SU-DHL-6 (cell line): ENCODE data around the gene ZCCHC7.

Source experiments
- CTCF ChIP-seq: fragments of 200-600 bp; sonication (generic); IDR thresholded peaks from one replicate; pipeline ENCODE4 v1.5.1; 2017; ENCODE audit warnings: antibody characterized with exemption, mild to moderate bottlenecking, low read length, moderate library complexity; ENCODE audit not compliant: insufficient read depth, poor library complexity, severe bottlenecking
- EZH2phosphoT487 ChIP-seq: fragments of 200-600 bp; sonication (generic), shearing (Covaris generic); conservative IDR thresholded peaks from 2 replicates; pipeline ENCODE4 v1.6.1; 2018; ENCODE audit warnings: mild to moderate bottlenecking, antibody characterized with exemption, low read length, moderate library complexity, mixed read lengths

DNA sequence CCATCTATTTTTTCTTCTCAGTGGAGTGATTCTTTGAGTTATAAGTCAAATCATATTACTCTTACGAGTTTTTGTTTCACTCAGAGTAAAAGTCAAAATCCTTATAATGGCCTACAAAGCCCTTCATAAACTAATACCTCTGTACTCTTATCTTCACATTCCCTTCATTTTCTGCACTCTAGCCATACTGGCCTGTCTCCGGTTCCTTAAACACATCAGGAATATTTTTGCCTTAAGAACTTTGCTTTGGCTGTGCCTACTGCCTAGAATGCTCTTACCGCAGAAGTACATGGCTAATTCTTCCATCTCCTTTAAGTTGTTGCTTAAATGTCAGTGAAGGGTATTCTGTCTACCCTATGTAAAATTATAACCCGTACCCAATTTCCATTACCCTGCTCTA, 169.3 kb downstream of the ZCCHC7 start:
- TF ChIP-seq CTCF: no peak
- TF ChIP-seq EZH2phosphoT487: no peak
